ENCODE results near the gene DLGAP4. TPM values are rescaled to one million over a fixed set of nuclear protein-coding genes. Genes with fewer than 3 reads are reported as not detected.

Gene DLGAP4
- total RNA-seq, 1 donor = 18.1 TPM

DNA sequence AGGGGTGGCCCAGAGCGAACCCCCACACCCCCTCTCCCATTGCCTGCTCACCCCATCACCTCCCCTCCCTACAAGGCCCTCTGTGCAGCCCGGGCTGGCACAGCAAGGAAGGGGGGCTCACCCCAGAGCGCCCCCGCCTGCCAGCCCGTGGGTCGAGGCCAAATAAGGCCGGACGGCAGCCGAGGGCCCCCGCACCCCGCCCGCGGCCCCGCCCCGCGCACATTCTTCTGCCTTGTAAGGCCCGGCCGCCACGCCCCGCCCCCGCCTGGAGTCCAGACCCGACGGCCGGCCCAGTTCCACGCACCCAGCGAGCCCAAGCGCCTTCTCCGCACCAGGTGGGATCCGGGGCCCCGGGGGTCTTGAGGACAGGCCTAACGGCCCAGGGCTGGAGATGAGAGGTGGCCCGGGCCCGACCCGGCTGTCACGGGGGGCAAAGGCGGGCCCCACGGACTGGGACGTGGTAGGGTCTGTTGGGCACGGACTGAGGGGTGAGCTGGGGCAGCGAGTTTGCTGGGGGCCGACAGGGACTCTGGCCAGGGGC is 235.2 kb downstream of the DLGAP4 start, which contains the start of gene MYL9:
Gene MYL9, plus strand, starts transcription at position 293 of the 541 bp plus-strand sequence. CDS start 3,366 bp downstream, outside the sequence.
- Histone ChIP-seq H3K4me2 (ENCODE audit: insufficient read depth, low read length) (peak within 1 kb of the TSS; percentile 94), H4K20me1 (ENCODE audit: insufficient read depth, low read length) (peaks cover 40% of the 10 kb centered on the region), H3K79me2 (ENCODE audit: insufficient read depth, low read length) (peaks cover 46% of the 10 kb centered on the region), H3K27ac (ENCODE audit: low read depth, low read length) (peak within 1 kb of the TSS; percentile 86), H2AFZ (ENCODE audit: low read length) (peak within 1 kb of the TSS; percentile 45), H3K36me3 (ENCODE audit: insufficient read depth, low read length) (peaks cover 20% of the 10 kb centered on the region), H3K27me3 (ENCODE audit: insufficient read depth, low read length) (no peaks in the 10 kb centered on the region), H3K9me3 (ENCODE audit: low read depth, low read length) (no peaks in the 10 kb centered on the region), H3K4me3 (ENCODE audit: insufficient read depth, low read length) (peak within 1 kb of the TSS; percentile 99), H3K4me1 (ENCODE audit: insufficient read depth, low read length) (peaks cover 42% of the 10 kb centered on the region)
- TF ChIP-seq, protein P1, sequence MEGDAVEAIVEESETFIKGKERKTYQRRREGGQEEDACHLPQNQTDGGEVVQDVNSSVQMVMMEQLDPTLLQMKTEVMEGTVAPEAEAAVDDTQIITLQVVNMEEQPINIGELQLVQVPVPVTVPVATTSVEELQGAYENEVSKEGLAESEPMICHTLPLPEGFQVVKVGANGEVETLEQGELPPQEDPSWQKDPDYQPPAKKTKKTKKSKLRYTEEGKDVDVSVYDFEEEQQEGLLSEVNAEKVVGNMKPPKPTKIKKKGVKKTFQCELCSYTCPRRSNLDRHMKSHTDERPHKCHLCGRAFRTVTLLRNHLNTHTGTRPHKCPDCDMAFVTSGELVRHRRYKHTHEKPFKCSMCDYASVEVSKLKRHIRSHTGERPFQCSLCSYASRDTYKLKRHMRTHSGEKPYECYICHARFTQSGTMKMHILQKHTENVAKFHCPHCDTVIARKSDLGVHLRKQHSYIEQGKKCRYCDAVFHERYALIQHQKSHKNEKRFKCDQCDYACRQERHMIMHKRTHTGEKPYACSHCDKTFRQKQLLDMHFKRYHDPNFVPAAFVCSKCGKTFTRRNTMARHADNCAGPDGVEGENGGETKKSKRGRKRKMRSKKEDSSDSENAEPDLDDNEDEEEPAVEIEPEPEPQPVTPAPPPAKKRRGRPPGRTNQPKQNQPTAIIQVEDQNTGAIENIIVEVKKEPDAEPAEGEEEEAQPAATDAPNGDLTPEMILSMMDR (IDR thresholded peaks at IDR 0.05; ENCODE audit: extremely low read depth, low read depth, low read length) = no peak
- DNase-seq (ENCODE audit: insufficient read length, low spot score, missing footprints) = peak; percentile 98

DNA sequence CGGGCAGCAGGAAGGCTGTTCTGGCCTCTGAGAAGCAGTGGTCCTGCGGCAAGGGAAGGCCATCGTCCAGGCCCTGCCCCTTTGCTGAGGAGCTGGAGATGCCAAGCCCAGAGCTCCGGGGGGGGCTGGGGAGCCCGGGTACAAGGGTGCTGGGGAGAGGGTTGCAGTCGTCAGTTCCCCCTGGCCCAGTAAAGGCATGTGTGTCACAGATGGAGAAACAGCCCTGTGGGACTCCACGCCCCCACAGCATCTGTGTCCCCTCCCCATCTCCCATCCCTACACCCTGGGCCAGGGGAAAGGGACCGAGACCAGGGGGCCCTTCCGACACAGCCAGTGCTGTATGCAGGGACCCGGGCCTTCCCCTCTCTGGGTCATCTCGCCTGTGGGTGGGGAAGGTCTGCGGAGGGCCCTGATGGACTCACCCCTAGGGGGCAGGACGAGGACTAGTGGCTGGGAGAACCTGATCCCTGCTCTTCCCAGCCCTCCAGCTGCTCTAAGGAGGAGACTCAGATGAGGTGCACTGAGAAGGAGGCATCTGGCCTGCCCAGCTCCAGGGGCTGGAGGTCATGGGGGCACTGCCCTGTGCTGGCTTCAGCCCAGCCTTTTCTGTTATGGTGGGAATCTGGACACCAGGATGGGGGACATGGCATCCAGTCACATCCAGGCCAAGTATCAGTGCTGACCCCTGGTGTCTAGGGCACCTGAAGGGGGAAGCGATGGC is 235.8 kb downstream of the DLGAP4 start:
- Histone ChIP-seq H4K20me1 (ENCODE audit: insufficient read depth, low read length) (peaks cover 45% of the 10 kb centered on the region), H3K79me2 (ENCODE audit: insufficient read depth, low read length) (peaks cover 50% of the 10 kb centered on the region)

DNA sequence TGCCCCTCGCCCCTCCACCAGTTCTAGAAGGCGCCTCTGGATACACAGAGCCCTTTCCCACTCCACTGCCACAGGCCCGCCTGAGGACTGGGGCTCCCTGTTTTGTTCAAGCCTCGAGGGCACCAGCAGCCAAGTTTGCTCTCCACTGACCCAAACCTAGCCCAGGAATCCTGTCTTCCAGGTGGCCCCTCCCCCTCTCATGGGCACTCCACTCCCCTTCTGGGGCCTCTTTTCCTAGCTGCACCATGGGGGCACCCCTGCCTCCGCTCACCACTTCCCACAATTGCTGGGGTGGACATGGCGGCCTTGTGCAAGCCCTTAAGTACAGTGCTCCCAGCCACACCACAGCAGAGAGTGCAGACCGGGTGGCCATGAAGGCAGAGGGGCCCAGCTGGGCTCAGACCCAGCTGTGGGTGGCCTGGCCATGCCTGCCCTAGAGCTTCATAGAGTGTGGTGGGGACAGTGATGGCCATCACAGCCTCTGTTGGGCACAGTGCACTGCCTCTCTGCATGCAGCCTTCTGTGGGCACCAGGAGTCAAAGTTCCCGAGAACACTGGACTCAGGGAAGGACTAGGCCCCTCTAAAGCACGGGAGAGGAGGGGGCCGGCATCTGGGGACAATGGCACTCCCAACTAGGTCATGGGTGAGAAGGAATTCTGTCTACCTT is 236.5 kb downstream of the DLGAP4 start:
- H3K27me3 ChIP-seq (ENCODE audit: insufficient read depth, low read length) = no peaks in the 10 kb centered on the region
- no peak for DNase-seq (ENCODE audit: insufficient read length, low spot score, missing footprints)
- TF ChIP-seq, protein P1 (IDR thresholded peaks at IDR 0.05; ENCODE audit: extremely low read depth, low read depth, low read length) = no peak
- peak overlapping the region; percentile 94 for H3K4me2 ChIP-seq (ENCODE audit: insufficient read depth, low read length)
- H3K9me3 ChIP-seq (ENCODE audit: low read depth, low read length) = no peaks in the 10 kb centered on the region
- H3K27ac ChIP-seq (ENCODE audit: low read depth, low read length) = peak overlapping the region; percentile 86
- no peak overlapping the region for H2AFZ ChIP-seq (ENCODE audit: low read length)
- H3K36me3 ChIP-seq (ENCODE audit: insufficient read depth, low read length) = peaks cover 33% of the 10 kb centered on the region
- peaks cover 42% of the 10 kb centered on the region for H3K4me1 ChIP-seq (ENCODE audit: insufficient read depth, low read length)
- H4K20me1 ChIP-seq (ENCODE audit: insufficient read depth, low read length) = peaks cover 52% of the 10 kb centered on the region
- peak overlapping the region; percentile 99 for H3K4me3 ChIP-seq (ENCODE audit: insufficient read depth, low read length)
- H3K79me2 ChIP-seq (ENCODE audit: insufficient read depth, low read length) = peaks cover 55% of the 10 kb centered on the region

More for the DNA sequence above, 235.8 kb downstream of the DLGAP4 start:
- no peaks in the 10 kb centered on the region for H3K27me3 ChIP-seq (ENCODE audit: insufficient read depth, low read length)
- no peak overlapping the region for H2AFZ ChIP-seq (ENCODE audit: low read length)
- H3K4me3 ChIP-seq (ENCODE audit: insufficient read depth, low read length) = peak overlapping the region; percentile 99
- peak overlapping the region; percentile 86 for H3K27ac ChIP-seq (ENCODE audit: low read depth, low read length)
- H3K9me3 ChIP-seq (ENCODE audit: low read depth, low read length) = no peaks in the 10 kb centered on the region
- peak; percentile 96 for DNase-seq (ENCODE audit: insufficient read length, low spot score, missing footprints)
- H3K4me2 ChIP-seq (ENCODE audit: insufficient read depth, low read length) = peak overlapping the region; percentile 94
- TF ChIP-seq, protein P1 (IDR thresholded peaks at IDR 0.05; ENCODE audit: extremely low read depth, low read depth, low read length) = peak; percentile 74
- peaks cover 42% of the 10 kb centered on the region for H3K4me1 ChIP-seq (ENCODE audit: insufficient read depth, low read length)
- peaks cover 26% of the 10 kb centered on the region for H3K36me3 ChIP-seq (ENCODE audit: insufficient read depth, low read length)

Measured in osteoblast (primary cell).